HG02798 (cell line): ENCODE results near the gene RAB3IP.

Source experiments
- ATAC-seq: cut with Tn5 transposase; IDR thresholded peaks from one replicate; pipeline ENCODE4 v1.9.1; 2021; ENCODE audit warnings: mild to moderate bottlenecking; ENCODE audit not compliant: unreplicated experiment, poor library complexity

RAB3IP gene, protein sequence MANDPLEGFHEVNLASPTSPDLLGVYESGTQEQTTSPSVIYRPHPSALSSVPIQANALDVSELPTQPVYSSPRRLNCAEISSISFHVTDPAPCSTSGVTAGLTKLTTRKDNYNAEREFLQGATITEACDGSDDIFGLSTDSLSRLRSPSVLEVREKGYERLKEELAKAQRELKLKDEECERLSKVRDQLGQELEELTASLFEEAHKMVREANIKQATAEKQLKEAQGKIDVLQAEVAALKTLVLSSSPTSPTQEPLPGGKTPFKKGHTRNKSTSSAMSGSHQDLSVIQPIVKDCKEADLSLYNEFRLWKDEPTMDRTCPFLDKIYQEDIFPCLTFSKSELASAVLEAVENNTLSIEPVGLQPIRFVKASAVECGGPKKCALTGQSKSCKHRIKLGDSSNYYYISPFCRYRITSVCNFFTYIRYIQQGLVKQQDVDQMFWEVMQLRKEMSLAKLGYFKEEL

GRCh38 chr12:69738351-69739286 is at the start of gene RAB3IP:
TSS of gene RAB3IP (plus strand) at chr12:69738860. CDS start at chr12:69755409, 16,549 bp downstream.
- ATAC-seq: peak; percentile 88

DNA sequence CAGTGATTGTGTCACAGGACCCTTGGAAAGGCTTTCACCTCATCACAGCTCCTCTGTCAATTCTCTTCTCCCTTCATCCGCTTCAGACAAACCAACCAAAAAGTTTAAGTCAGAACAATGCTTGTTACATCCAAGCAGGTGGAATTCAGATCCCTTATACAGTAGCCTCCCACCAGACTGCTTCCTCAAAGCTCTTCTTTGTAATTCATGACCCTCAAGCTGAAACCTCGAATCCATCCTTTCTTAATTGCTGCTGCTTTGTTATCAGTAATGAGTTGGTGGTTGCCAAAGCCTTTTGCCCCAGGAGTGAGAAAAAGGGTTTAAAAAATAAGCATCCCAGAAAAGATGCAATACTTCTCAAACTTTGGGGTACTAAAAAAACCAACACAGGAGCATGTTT is 49.0 kb upstream of the RAB3IP start:
- ATAC-seq: no peak

GRCh38 chr12:69694123-69694522 is 44.5 kb upstream of the RAB3IP start:
- no peak for ATAC-seq

DNA sequence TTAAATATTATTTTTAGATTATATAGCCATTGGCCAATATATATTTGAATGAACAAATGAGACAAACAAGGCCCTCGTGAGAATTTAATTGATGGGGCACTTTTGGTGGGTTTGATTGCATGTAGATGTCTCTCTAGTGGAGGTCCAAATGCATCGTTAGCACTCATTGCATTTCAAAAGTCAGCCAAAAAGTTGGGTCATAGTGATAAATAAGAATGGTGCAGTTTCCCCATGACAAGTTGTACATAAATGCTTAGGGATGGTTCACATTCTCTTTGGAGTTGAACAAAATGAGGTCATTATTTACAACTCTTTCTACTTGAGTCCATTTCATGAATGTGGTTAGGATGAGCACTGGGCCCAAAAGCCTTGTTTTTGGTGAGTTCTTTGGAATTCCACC is 40.6 kb upstream of the RAB3IP start:
- no peak for ATAC-seq

- no peak for ATAC-seq
Measured at GRCh38 chr12:69698769-69699540, 39.7 kb upstream of the RAB3IP start, which contains the start of gene BEST3. TSS of gene BEST3 (minus strand) at chr12:69699303. CDS start at chr12:69697798, 1,505 bp downstream.

DNA sequence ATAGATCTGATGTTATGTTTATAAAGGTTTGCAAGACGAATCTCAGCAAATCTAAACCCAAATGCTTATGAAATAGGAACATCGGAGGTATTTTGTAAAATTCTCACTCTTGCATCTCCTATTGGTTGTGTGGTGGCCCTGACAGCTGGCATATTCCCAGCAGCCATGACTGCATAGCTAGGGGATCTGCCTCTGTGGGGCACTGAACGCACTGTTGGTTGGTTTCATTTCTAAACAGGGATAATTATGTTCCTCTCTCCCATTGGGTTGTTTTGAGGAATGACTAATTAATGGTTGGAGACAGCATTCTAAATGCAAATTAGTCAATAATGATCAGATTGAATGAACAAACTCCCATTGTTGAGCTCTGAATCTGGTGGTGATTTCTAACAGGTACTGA is 36.8 kb upstream of the RAB3IP start:
- ATAC-seq: no peak

DNA sequence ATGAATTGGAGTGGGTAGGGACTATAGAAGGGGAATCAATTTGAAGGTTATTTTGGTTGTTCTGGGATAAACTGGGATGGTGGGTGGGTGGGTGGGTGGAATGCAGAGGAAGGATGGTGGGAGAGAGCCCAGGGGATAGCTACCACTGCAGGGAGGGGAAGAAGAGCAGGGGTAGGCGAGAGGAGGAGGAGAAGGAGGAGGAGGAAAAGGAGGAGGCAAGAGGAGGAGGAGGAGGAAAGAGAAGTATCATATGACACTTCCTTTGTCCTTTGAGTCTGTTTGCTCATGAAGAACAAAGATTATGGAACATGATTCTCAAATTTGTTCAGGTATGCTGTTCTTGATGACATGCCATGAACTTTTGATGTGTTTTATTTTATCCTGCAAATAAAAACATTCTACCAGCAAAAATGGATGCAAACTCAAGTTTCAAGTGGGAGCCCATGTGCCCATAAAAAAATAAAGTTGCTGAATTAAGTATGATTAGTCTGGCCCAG is 35.5 kb upstream of the RAB3IP start:
- no peak for ATAC-seq

DNA sequence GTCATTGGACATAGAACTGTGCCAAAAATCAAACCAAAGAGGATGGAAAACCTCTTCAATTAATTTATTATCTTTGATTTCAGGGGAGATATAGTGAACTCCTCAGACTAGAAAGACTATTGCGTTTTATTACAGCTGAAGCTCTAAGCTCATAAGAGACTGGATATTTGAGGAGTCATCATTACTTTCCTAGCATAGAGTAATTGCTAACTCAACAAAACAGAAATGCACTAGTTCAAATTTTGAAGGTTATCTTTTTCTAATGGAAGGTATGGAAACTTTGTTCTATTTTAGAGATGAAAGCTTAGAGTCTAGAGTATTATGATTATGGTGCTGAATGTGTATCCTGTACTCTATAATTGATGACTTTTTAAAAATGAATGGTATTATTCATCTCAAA is 34.3 kb upstream of the RAB3IP start:
- no peak for ATAC-seq

- no peak for ATAC-seq
Measured at GRCh38 chr12:69708649-69709048, 30.0 kb upstream of the RAB3IP start.

DNA sequence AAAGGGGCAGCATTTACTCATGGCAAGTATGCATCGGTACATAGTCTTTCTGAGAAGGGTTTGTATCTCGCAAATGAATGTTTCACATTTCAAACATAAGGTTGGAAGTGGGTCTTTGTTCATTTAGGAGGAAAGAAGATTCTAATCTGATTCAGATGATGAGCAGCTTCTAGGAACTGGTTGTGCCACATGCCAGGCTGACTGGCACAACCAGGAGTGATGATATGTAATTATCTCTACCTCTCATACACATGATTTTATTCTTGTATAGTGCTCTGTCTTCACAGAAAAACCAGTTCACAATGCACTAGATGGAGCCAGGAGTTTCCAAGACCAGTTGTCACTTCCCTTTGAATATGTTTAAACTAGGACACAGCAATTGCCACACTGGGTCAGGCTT is 25.8 kb upstream of the RAB3IP start:
- no peak for ATAC-seq

- ATAC-seq: no peak
Measured at GRCh38 chr12:69714542-69714941, 24.1 kb upstream of the RAB3IP start.

DNA sequence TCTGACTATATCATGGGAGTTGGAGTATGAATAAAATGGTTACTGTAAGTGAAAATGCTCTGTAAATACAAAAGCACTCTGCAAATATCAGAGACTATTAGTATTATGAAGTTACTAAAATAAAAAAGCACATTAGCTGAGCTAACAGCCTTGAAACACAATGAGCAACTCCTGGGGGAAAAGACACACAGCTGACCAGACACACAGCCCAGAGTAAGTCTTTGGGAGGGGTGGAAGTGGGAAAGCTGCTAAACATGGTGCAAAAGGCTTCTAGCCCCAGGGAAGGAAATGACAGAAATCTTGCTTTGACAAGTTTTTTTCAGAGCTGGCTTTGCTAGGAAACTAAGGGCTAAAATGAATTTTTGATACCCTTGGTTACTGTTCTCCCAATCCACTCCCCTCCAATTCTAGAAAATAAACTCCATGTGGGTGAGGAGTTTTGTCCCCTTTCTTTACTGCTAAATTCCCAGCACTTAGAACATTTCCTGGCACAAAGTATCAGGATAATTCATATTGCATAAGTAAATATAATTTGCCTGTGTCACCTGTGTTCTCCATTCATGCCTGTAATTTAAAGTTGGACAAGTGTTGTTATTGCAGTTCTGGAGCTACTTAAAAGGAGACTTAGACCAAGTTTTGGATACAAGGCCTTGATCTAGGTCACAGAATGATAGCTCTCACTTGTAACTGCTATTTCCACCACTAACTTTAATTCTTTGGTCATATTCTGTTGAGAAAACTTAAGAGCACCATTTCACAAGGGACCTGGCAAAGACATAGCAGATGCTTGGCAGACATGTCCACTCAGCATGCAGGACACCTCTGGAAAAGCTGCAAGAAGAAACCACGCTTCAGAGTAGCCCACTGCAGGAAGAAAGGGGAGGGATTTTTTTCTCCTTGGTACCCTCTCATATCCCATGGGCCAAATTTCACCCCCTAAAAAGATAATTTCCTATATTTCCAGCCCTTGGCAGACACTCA is 19.0 kb upstream of the RAB3IP start:
- ATAC-seq: no peak

- no peak for ATAC-seq
Measured at GRCh38 chr12:69720750-69721149, 17.9 kb upstream of the RAB3IP start.

GRCh38 chr12:69726922-69727321 is 11.7 kb upstream of the RAB3IP start:
- ATAC-seq: no peak

- no peak for ATAC-seq
Measured at GRCh38 chr12:69732088-69732487, 6.6 kb upstream of the RAB3IP start.

DNA sequence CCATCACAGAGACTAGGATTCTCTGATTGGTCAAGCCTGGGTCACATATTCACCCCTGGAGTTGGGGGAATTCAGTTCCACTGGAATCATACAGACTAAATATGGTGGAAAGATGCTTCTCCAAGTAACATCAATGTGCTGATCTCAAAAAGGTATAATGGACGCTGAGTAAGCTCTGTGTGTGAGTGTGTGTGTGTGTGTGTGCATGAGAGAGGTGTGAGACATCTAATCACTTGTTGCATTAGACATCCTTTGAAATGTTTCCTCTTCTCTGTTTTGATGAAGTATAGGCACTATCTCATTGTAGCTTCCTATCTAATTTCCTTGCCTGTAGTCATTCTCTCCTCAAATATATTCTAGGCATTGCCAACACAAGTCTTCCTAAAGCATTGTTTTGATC is 5.0 kb upstream of the RAB3IP start:
- no peak for ATAC-seq

DNA sequence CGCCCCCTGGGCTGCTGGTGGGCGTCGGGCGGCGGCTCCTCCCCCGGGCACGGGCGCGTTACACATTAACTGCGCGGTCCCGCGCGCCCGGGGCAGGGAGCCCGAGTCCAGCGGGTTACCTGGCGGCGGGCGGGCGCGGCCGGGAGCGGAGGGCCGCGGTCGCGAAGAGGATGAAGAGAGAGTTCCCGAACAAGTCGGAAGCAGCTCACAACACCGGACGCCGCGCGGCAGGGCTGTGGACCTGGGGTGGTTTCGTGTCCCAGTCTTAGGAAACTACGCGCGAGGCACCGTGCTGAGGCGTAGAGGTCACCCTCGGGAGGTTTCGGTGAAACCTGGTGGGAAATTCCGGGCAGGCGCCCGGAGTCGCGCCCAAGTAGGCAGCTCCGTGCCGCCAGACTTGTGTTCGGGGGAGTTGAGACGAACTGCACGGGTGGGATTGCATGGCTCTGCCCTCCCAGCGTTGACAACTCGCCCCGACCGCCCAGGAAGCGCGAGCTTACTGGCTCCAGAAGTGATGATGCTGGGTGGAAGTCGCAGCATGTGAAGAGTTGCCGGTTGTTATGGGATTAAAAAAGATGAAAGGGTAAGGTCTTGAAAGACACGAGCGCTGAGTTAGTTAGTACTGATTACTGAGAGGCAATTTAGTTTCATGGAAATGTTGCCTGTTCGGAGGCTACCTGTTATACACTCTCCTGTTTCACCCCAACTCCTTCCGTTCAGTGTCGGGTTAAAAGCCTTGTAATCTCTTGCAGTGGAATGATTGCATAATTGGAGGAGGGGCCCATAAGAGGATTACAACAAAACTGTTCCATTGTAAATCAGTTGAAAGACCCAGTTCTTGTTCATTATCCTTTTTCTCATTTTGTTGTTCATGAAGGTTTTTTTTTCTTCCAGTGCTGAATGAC is 879 bp downstream of the RAB3IP start:
- ATAC-seq: peak; percentile 37

DNA sequence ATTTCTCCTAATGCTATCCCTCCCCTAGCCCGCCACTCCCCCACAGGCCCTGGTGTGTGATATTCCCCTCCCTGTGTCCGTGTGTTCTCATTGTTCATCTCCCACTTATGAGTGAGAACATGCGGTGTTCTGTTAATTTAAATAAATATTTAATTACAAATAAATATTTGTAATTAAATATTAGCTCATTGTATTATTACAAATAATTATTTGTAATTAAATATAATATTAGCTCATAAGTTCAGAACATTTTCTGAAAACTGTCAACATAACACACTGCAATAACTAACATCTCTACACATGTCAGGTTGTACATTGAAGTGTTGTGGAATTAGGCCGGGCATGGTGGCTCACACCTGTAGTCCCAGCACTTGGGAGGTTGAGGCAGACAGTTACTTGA is 5.4 kb downstream of the RAB3IP start:
- no peak for ATAC-seq
